ENCODE results near the gene RNF11.

DNA sequence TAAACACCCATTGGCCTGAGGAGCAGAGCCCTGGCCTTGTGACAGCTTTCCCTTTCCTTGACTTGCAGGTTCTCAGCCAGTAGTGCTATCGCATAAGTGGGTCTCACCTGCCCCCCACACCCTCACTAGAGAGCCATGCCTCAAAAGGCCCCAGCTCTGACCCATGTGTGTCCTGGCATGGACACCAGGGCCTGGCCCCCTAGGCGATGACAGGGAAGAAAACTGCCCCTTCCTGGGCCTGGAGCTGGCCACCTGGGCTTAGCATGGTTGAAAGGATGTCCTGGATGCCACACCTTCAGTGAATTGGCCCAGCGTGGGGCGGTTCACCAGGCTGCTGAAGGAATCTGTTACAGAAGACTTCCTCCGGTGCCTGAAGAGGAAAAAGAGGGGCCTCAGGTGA is 75.8 kb downstream of the RNF11 start:
- TF ChIP-seq POLR2AphosphoS5 (IDR thresholded peaks at IDR 0.05; ENCODE audit: low read depth, low read length) (no peak), SIN3A (conservative IDR thresholded peaks at IDR 0.05 in 1 of 2, IDR thresholded peaks at IDR 0.05 in 1 of 2; ENCODE audit: low read depth in 1 of 2, low read length in 2 of 2) (no peak)
